ENCODE data around the gene CBY2. TPM values are rescaled to one million over a fixed set of nuclear protein-coding genes. Genes with fewer than 3 reads are reported as not detected.

The CBY2 gene
- total RNA-seq, 1 donor from 2014 or later, result not detected

GRCh38 chr13:45707516-45708100 is 5.5 kb downstream of the CBY2 start:
- Mint-ChIP-seq H3K27me3 (ENCODE audit: low read depth, unreplicated experiment) (peaks cover 16% of the 10 kb centered on the region), H3K36me3 (ENCODE audit: low read depth, unreplicated experiment) (no peaks in the 10 kb centered on the region), H3K4me1 (ENCODE audit: low read depth, unreplicated experiment) (no peaks in the 10 kb centered on the region), H3K4me3 (ENCODE audit: unreplicated experiment) (no peak overlapping the region), H3K9me3 (ENCODE audit: unreplicated experiment) (no peaks in the 10 kb centered on the region), H3K27ac (ENCODE audit: unreplicated experiment) (no peak overlapping the region)
- Histone ChIP-seq H3K4me2 (ENCODE audit: low read length) (no peak overlapping the region), H3K36me3 (ENCODE audit: insufficient read depth, low read length) (no peaks in the 10 kb centered on the region), H4K20me1 (ENCODE audit: insufficient read depth, low read length) (no peaks in the 10 kb centered on the region), H3K4me3 (ENCODE audit: insufficient read depth, low read depth, low read length) (no peak overlapping the region), H3K27ac (ENCODE audit: low read depth, low read length) (no peak overlapping the region), H3K9ac (ENCODE audit: low read length) (no peak overlapping the region), H3K9me3 (ENCODE audit: insufficient read depth, low read depth, low read length) (peaks cover under 1% of the 10 kb centered on the region), H2AFZ (ENCODE audit: low read depth, low read length) (no peak overlapping the region), H3K27me3 (ENCODE audit: insufficient read depth, low read length) (peaks cover 7% of the 10 kb centered on the region), H3K4me1 (ENCODE audit: insufficient read depth, low read length) (no peaks in the 10 kb centered on the region), H3K79me2 (ENCODE audit: insufficient read depth, low read length) (no peaks in the 10 kb centered on the region)
- FAIRE-seq (no peak), DNase-seq (ENCODE audit: low read depth) (no peak)
- TF ChIP-seq EZH2 (IDR thresholded peaks at IDR 0.05; ENCODE audit: insufficient read depth, low read length), result no peak
- TF ChIP-seq, protein P1, sequence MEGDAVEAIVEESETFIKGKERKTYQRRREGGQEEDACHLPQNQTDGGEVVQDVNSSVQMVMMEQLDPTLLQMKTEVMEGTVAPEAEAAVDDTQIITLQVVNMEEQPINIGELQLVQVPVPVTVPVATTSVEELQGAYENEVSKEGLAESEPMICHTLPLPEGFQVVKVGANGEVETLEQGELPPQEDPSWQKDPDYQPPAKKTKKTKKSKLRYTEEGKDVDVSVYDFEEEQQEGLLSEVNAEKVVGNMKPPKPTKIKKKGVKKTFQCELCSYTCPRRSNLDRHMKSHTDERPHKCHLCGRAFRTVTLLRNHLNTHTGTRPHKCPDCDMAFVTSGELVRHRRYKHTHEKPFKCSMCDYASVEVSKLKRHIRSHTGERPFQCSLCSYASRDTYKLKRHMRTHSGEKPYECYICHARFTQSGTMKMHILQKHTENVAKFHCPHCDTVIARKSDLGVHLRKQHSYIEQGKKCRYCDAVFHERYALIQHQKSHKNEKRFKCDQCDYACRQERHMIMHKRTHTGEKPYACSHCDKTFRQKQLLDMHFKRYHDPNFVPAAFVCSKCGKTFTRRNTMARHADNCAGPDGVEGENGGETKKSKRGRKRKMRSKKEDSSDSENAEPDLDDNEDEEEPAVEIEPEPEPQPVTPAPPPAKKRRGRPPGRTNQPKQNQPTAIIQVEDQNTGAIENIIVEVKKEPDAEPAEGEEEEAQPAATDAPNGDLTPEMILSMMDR (IDR thresholded peaks at IDR 0.05; ENCODE audit: insufficient read depth, low read depth, low read length), result no peak

- H3K27me3 ChIP-seq (ENCODE audit: insufficient read depth, low read length), result no peaks in the 10 kb centered on the region
Measured at GRCh38 chr13:45711951-45712350, 9.8 kb downstream of the CBY2 start.

More at GRCh38 chr13:45711951-45712350, 9.8 kb downstream of the CBY2 start:
- TF ChIP-seq, protein P1 (IDR thresholded peaks at IDR 0.05; ENCODE audit: insufficient read depth, low read depth, low read length), result no peak
- no peaks in the 10 kb centered on the region for H3K36me3 Mint-ChIP-seq (ENCODE audit: low read depth, unreplicated experiment)
- H2AFZ ChIP-seq (ENCODE audit: low read depth, low read length), result no peak overlapping the region
- no peak overlapping the region for H3K4me2 ChIP-seq (ENCODE audit: low read length)
- no peak overlapping the region for H3K4me3 Mint-ChIP-seq (ENCODE audit: unreplicated experiment)
- H3K4me3 ChIP-seq (ENCODE audit: insufficient read depth, low read depth, low read length), result no peak overlapping the region
- DNase-seq (ENCODE audit: low read depth) (no peak), FAIRE-seq (no peak)
- H3K36me3 ChIP-seq (ENCODE audit: insufficient read depth, low read length), result no peaks in the 10 kb centered on the region
- H3K79me2 ChIP-seq (ENCODE audit: insufficient read depth, low read length), result no peaks in the 10 kb centered on the region
- peaks cover 4% of the 10 kb centered on the region for H3K9me3 ChIP-seq (ENCODE audit: insufficient read depth, low read depth, low read length)
- H4K20me1 ChIP-seq (ENCODE audit: insufficient read depth, low read length), result no peaks in the 10 kb centered on the region
- H3K27ac ChIP-seq (ENCODE audit: low read depth, low read length), result no peak overlapping the region
- H3K9me3 Mint-ChIP-seq (ENCODE audit: unreplicated experiment), result no peaks in the 10 kb centered on the region
- H3K9ac ChIP-seq (ENCODE audit: low read length), result no peak overlapping the region
- no peak overlapping the region for H3K27ac Mint-ChIP-seq (ENCODE audit: unreplicated experiment)
- H3K4me1 ChIP-seq (ENCODE audit: insufficient read depth, low read length), result no peaks in the 10 kb centered on the region
- H3K4me1 Mint-ChIP-seq (ENCODE audit: low read depth, unreplicated experiment), result no peaks in the 10 kb centered on the region
- H3K27me3 Mint-ChIP-seq (ENCODE audit: low read depth, unreplicated experiment), result peaks cover 2% of the 10 kb centered on the region
